ENCODE data around the gene ATP5F1E.

ATP5F1E gene

GRCh38 chr20:59032023-59032712 is at the start of gene ATP5F1E:
Gene ATP5F1E (minus strand): TSS chr20:59032335. CDS start chr20:59032251, 84 bp downstream.
- peak; percentile 78 for DNase-seq

GRCh38 chr20:59081036-59081435 is 48.9 kb upstream of the ATP5F1E start:
- DNase-seq, result no peak

- no peak for DNase-seq
Observed at GRCh38 chr20:59078231-59078630, 46.1 kb upstream of the ATP5F1E start.

GRCh38 chr20:59077705-59078104 is 45.6 kb upstream of the ATP5F1E start:
- DNase-seq, result no peak

GRCh38 chr20:59075934-59076508 is 43.9 kb upstream of the ATP5F1E start:
- DNase-seq, result no peak

- DNase-seq, result no peak
Observed at GRCh38 chr20:59074456-59074855, 42.3 kb upstream of the ATP5F1E start.

GRCh38 chr20:59073582-59073981 is 41.4 kb upstream of the ATP5F1E start:
- no peak for DNase-seq

GRCh38 chr20:59071216-59071615 is 39.1 kb upstream of the ATP5F1E start:
- no peak for DNase-seq

- DNase-seq, result no peak
Observed at GRCh38 chr20:59069026-59069425, 36.9 kb upstream of the ATP5F1E start.

GRCh38 chr20:59068534-59068933 is 36.4 kb upstream of the ATP5F1E start:
- no peak for DNase-seq

GRCh38 chr20:59064214-59064722 is 32.1 kb upstream of the ATP5F1E start:
- DNase-seq, result peak; percentile 51

GRCh38 chr20:59063358-59064213 is 31.5 kb upstream of the ATP5F1E start:
- DNase-seq, result no peak

- DNase-seq, result no peak
Observed at GRCh38 chr20:59062081-59062480, 29.9 kb upstream of the ATP5F1E start.

GRCh38 chr20:59055302-59055701 is 23.2 kb upstream of the ATP5F1E start:
- no peak for DNase-seq

- no peak for DNase-seq
Observed at GRCh38 chr20:59051666-59052185, 19.6 kb upstream of the ATP5F1E start.

- DNase-seq, result no peak
Observed at GRCh38 chr20:59050437-59050836, 18.3 kb upstream of the ATP5F1E start.

- DNase-seq, result no peak
Observed at GRCh38 chr20:59048681-59049030, 16.5 kb upstream of the ATP5F1E start.

GRCh38 chr20:59047938-59048680 is 16.0 kb upstream of the ATP5F1E start:
- no peak for DNase-seq

GRCh38 chr20:59046862-59047261 is 14.7 kb upstream of the ATP5F1E start:
- DNase-seq, result no peak

GRCh38 chr20:59044796-59045195 is 12.7 kb upstream of the ATP5F1E start:
- DNase-seq, result no peak

GRCh38 chr20:59044295-59044694 is 12.2 kb upstream of the ATP5F1E start:
- DNase-seq, result no peak

- DNase-seq, result no peak
Observed at GRCh38 chr20:59043698-59044097, 11.6 kb upstream of the ATP5F1E start.
